Measurements from ENCODE around the gene SARDH. TPM values are rescaled to one million over a fixed set of nuclear protein-coding genes. Genes with fewer than 3 reads are reported as not detected.

The SARDH gene
- total RNA-seq, 1 donor from 2014 or later: 1.1 TPM

DNA sequence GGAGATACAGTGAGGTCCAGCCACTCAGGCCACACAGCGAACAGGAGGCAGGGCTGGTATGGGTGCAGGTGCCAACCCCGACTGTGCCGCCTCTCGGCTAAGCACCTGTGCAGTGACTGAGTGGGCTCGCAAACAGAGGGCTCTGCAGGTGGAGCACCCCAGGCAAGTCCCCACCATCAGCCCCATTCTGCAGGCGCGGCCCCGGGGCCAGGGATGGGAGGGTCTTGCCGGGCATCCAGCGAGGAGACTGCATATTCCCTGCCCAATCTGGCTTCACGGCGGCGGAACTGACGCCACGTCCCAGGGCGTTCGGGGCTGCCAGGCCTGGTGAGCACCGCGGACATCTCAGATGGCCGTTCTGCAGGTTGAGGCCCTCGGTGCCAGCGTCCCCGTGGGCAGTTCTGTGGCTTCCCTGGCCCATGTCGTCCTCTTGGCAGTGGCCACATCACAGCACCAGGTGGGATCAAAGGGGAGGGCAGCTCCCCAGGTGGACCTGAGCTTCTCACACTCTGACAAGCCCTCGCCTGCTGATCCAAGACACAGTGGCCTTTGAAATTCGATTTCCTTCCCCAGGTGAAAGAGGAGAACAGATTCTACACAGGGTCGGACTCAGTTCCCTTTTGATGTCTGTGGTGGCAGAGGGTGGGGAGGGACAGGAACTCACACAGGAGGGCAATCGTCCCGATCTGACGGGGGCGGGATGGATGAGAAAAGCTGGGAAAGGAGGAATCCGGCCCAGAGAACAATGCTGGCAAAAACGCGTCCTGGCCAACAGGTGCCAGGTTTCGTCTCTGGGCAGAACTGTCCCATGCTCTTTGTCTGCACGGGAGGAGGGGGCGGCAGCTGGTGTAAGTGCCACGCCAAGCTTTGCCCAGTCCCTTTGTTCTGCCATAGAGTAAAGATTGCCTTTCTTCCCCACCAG lies 83.2 kb downstream of the SARDH start:
- H3K9me3 Mint-ChIP-seq: no peaks in the 10 kb centered on the region
- H3K27ac Mint-ChIP-seq: no peak overlapping the region
- peaks cover 44% of the 10 kb centered on the region for H3K27me3 Mint-ChIP-seq (ENCODE audit: low read depth)
- H3K36me3 Mint-ChIP-seq (ENCODE audit: low read depth): no peaks in the 10 kb centered on the region
- H3K4me1 Mint-ChIP-seq (ENCODE audit: low read depth): peaks cover 2% of the 10 kb centered on the region
- H3K4me3 Mint-ChIP-seq (ENCODE audit: low read depth): no peak overlapping the region
- DNase-seq (ENCODE audit: low spot score): no peak
- intact Hi-C loops (cut with micrococcal nuclease): no loop called here

DNA sequence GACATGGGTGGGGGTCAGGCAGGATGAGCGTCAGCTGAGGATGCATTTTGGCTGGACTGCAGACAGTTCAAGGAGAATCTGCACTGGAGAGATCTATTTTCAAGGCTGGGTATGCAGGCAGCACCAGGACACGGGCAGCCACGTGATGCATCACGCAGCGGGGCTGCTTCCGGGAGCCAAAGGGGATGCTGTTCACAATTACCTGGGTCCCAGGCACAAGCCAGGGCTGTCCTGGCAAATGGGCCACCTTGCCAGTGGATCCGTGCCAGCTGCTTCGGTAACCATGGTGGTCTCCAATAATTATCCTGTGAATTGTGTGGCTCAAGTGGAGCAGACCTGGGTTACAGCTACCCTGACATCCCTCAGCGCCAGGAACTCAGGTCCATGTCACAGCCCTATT lies 84.5 kb downstream of the SARDH start:
- Mint-ChIP-seq H3K27me3 (ENCODE audit: low read depth) (peaks cover 32% of the 10 kb centered on the region), H3K36me3 (ENCODE audit: low read depth) (no peaks in the 10 kb centered on the region), H3K4me3 (ENCODE audit: low read depth) (no peak overlapping the region), H3K4me1 (ENCODE audit: low read depth) (no peaks in the 10 kb centered on the region), H3K9me3 (no peaks in the 10 kb centered on the region), H3K27ac (no peak overlapping the region)
- no peak for DNase-seq (ENCODE audit: low spot score)
- intact Hi-C loops (cut with micrococcal nuclease): no loop called here

- Mint-ChIP-seq H3K4me3 (ENCODE audit: low read depth) (no peak overlapping the region), H3K27ac (no peak overlapping the region), H3K9me3 (no peaks in the 10 kb centered on the region), H3K4me1 (ENCODE audit: low read depth) (no peaks in the 10 kb centered on the region), H3K36me3 (ENCODE audit: low read depth) (no peaks in the 10 kb centered on the region), H3K27me3 (ENCODE audit: low read depth) (peaks cover 4% of the 10 kb centered on the region)
- intact Hi-C loops (cut with micrococcal nuclease): no loop called here
- DNase-seq (ENCODE audit: low spot score): no peak
Measured at GRCh38 chr9:133650026-133650425, 88.1 kb downstream of the SARDH start.

DNA sequence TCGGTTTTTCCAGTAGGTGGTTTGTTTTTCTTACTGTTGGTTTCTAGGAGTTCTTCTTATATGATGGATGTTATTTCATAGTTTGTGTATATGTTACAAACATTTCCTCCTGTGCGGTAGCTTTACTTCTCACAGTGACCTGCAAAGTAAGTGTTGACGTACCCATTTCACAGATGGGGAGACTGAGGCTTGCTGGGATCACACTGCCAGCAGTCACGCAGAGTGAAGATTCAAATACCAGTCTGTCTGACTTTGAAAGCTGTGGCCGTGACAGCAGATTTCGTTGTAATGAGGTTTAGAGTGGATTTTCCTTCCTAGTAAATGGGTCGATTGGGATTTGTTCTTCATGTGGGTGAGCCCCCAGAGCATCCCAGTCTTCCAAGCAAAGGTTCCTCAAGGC lies 89.0 kb downstream of the SARDH start:
- intact Hi-C loops (cut with micrococcal nuclease): no loop called here
- no peak for DNase-seq (ENCODE audit: low spot score)
- no peak overlapping the region for H3K4me3 Mint-ChIP-seq (ENCODE audit: low read depth)
- H3K27ac Mint-ChIP-seq: no peak overlapping the region
- H3K27me3 Mint-ChIP-seq (ENCODE audit: low read depth): no peaks in the 10 kb centered on the region
- no peaks in the 10 kb centered on the region for H3K9me3 Mint-ChIP-seq
- no peaks in the 10 kb centered on the region for H3K36me3 Mint-ChIP-seq (ENCODE audit: low read depth)
- H3K4me1 Mint-ChIP-seq (ENCODE audit: low read depth): no peaks in the 10 kb centered on the region

DNA sequence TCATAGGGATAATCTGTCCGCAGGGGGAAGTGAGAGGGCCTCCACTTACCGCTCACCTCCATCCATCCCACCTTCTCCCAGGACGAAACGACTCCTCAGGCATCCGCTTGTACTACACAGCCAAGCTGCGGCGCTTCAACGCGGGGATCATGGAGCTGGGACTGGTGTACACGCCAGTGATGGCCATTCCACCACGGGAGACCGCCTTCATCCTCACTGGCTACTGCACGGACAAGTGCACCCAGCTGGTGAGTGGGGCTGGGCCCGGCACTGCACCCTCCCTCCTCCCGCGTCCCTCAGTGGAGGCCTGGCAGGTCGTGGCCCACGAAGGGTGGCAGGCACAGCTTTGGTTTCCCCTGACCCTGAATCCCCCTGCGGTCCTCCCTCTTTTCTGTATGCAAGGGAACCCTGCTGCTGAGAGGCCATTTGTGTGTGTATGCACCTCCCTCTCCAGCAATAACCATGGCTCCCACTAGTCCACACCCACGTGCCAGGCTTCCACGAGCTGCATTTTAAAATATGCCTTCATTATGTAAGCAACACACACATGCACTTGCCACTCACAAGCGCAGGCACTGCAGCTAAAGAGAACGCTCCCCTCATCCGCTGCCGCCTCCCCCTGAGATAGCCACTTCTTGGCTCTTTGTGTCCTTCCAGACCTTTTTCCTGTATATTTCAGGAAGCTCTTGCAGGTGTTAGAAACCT lies 90.2 kb downstream of the SARDH start:
- intact Hi-C loops (cut with micrococcal nuclease): no loop called here
- H3K4me3 Mint-ChIP-seq (ENCODE audit: low read depth): no peak overlapping the region

GRCh38 chr9:133647148-133647547 lies 91.0 kb downstream of the SARDH start:
- no peak overlapping the region for H3K27ac Mint-ChIP-seq
- H3K27me3 Mint-ChIP-seq (ENCODE audit: low read depth): no peaks in the 10 kb centered on the region
- intact Hi-C loops (cut with micrococcal nuclease): no loop called here
- no peaks in the 10 kb centered on the region for H3K9me3 Mint-ChIP-seq
- DNase-seq (ENCODE audit: low spot score): no peak
- no peak overlapping the region for H3K4me3 Mint-ChIP-seq (ENCODE audit: low read depth)
- H3K4me1 Mint-ChIP-seq (ENCODE audit: low read depth): no peaks in the 10 kb centered on the region
- H3K36me3 Mint-ChIP-seq (ENCODE audit: low read depth): no peaks in the 10 kb centered on the region

More for the DNA sequence above, 90.2 kb downstream of the SARDH start:
- no peaks in the 10 kb centered on the region for H3K4me1 Mint-ChIP-seq (ENCODE audit: low read depth)
- H3K9me3 Mint-ChIP-seq: no peaks in the 10 kb centered on the region
- no peak overlapping the region for H3K27ac Mint-ChIP-seq
- no peaks in the 10 kb centered on the region for H3K27me3 Mint-ChIP-seq (ENCODE audit: low read depth)
- no peaks in the 10 kb centered on the region for H3K36me3 Mint-ChIP-seq (ENCODE audit: low read depth)
- DNase-seq (ENCODE audit: low spot score): no peak

GRCh38 chr9:133645021-133645765 lies 93.0 kb downstream of the SARDH start:
- H3K27ac Mint-ChIP-seq: no peak overlapping the region
- no peak overlapping the region for H3K4me3 Mint-ChIP-seq (ENCODE audit: low read depth)
- no peaks in the 10 kb centered on the region for H3K27me3 Mint-ChIP-seq (ENCODE audit: low read depth)
- DNase-seq (ENCODE audit: low spot score): no peak
- no peaks in the 10 kb centered on the region for H3K9me3 Mint-ChIP-seq
- no peaks in the 10 kb centered on the region for H3K36me3 Mint-ChIP-seq (ENCODE audit: low read depth)
- no peaks in the 10 kb centered on the region for H3K4me1 Mint-ChIP-seq (ENCODE audit: low read depth)
- intact Hi-C loops (cut with micrococcal nuclease): no loop called here

- Mint-ChIP-seq H3K36me3 (ENCODE audit: low read depth) (no peaks in the 10 kb centered on the region), H3K9me3 (no peaks in the 10 kb centered on the region), H3K4me3 (ENCODE audit: low read depth) (no peak overlapping the region), H3K4me1 (ENCODE audit: low read depth) (no peaks in the 10 kb centered on the region), H3K27me3 (ENCODE audit: low read depth) (no peaks in the 10 kb centered on the region), H3K27ac (no peak overlapping the region)
- no peak for DNase-seq (ENCODE audit: low spot score)
- intact Hi-C loops (cut with micrococcal nuclease): no loop called here
Measured at GRCh38 chr9:133643978-133644760, 94.0 kb downstream of the SARDH start.

DNA sequence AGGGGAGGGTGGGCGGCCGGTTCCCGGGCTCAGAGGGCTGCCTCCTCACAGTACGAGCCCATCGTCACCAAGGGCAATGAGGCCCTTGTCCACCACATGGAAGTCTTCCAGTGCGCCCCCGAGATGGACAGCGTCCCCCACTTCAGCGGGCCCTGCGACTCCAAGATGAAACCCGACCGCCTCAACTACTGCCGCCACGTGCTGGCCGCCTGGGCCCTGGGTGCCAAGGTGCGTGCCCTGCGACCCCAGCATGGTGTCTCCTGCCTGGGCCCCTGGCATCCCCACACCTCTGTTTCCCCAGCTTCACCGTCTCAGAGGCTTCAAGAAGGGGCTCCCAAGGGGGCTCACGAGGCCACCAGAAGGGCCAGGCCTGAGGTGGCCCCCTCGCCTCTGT lies 94.8 kb downstream of the SARDH start:
- Mint-ChIP-seq H3K36me3 (ENCODE audit: low read depth) (no peaks in the 10 kb centered on the region), H3K27me3 (ENCODE audit: low read depth) (no peaks in the 10 kb centered on the region), H3K27ac (no peak overlapping the region), H3K4me1 (ENCODE audit: low read depth) (no peaks in the 10 kb centered on the region), H3K9me3 (no peaks in the 10 kb centered on the region), H3K4me3 (ENCODE audit: low read depth) (no peak overlapping the region)
- intact Hi-C loops (cut with micrococcal nuclease): no loop called here
- DNase-seq (ENCODE audit: low spot score): no peak

DNA sequence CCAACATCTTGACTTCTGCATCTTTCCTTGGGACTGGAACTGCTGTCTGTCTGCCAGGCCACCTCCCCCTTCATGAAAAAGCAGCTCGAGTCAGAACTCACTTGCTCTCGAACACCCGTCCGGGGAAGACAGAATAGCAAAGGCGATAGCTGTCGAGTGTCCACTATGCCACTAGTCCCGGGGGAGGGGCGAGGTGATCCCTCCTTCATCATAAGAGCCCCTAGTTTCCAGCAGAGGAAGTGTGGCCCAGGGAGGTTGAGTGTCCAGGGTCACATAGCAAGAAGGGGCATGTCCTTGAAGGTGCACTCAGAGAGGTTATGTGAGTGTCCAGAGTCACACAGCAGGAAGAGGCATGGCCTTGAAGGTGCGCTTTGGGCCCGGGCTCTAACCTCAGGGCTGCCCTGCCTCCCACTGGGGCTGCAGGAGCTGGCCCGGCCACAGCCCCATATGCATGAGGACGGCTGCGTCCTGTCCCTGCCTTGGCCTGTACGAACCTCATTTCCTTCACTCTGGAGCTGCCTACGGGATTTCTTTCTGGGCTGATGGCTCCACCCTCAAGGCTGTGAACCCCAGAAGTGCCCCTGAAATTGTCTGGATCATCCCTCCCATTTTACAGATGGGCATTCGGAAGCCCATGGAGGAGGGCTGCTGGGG lies 95.3 kb downstream of the SARDH start:
- Mint-ChIP-seq H3K4me3 (ENCODE audit: low read depth) (no peak overlapping the region), H3K4me1 (ENCODE audit: low read depth) (no peaks in the 10 kb centered on the region), H3K27ac (no peak overlapping the region), H3K9me3 (no peaks in the 10 kb centered on the region), H3K27me3 (ENCODE audit: low read depth) (no peaks in the 10 kb centered on the region), H3K36me3 (ENCODE audit: low read depth) (no peaks in the 10 kb centered on the region)
- no peak for DNase-seq (ENCODE audit: low spot score)
- intact Hi-C loops (cut with micrococcal nuclease): no loop called here

DNA sequence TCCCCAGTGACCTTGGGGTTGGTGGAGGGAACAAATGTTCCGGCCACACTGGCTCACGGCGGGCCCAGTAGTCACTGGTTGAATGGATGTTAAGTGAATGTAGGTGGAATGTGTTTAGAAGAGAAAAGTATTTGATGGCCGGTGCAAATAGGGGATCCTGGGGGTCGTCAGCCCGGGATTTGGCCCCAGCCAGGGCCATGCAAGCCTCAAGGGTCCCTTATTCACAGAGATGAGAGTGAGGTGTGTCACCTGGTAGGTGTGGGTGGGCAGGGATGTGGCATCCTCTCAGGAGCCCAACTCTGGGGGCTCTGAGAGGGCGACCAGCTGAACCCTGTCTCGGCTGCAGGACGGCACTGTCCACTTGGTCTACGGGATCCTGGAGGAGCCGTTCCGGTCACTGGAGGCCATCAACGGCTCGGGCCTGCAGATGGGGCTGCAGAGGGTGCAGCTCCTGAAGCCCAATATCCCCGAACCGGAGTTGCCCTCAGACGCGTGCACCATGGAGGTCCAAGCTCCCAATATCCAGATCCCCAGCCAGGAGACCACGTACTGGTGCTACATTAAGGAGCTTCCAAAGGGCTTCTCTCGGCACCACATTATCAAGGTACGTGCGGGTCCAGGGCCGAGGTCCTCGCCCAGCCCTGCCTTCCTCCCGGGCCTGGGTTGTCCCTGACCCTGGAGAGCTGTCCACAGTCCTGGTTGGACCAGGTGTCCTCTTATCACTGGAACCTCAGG lies 96.1 kb downstream of the SARDH start:
- intact Hi-C loops (cut with micrococcal nuclease): no loop called here
- no peaks in the 10 kb centered on the region for H3K36me3 Mint-ChIP-seq (ENCODE audit: low read depth)
- H3K4me3 Mint-ChIP-seq (ENCODE audit: low read depth): no peak overlapping the region
- DNase-seq (ENCODE audit: low spot score): no peak
- no peaks in the 10 kb centered on the region for H3K9me3 Mint-ChIP-seq
- no peaks in the 10 kb centered on the region for H3K27me3 Mint-ChIP-seq (ENCODE audit: low read depth)
- no peak overlapping the region for H3K27ac Mint-ChIP-seq
- no peaks in the 10 kb centered on the region for H3K4me1 Mint-ChIP-seq (ENCODE audit: low read depth)

DNA sequence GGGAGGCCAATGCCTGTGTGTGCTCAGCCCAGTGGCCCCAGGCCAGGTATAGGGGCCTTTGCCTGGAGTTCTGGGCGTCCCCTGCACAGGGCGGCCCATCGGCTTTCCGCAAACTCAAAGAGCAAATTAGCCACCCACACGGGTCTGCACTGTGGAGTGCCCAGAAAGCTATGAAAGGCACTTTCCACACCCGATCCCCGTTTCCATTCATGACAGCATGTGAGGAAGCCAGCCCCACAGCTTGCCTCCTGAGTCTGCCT lies 96.8 kb downstream of the SARDH start:
- no peak overlapping the region for H3K27ac Mint-ChIP-seq

More for the DNA sequence above, 96.8 kb downstream of the SARDH start:
- intact Hi-C loops (cut with micrococcal nuclease): no loop called here
- no peaks in the 10 kb centered on the region for H3K4me1 Mint-ChIP-seq (ENCODE audit: low read depth)
- no peaks in the 10 kb centered on the region for H3K27me3 Mint-ChIP-seq (ENCODE audit: low read depth)
- H3K4me3 Mint-ChIP-seq (ENCODE audit: low read depth): no peak overlapping the region
- H3K9me3 Mint-ChIP-seq: no peaks in the 10 kb centered on the region
- no peaks in the 10 kb centered on the region for H3K36me3 Mint-ChIP-seq (ENCODE audit: low read depth)
- no peak for DNase-seq (ENCODE audit: low spot score)

Data from activated T-helper 2 cell treated with anti-CD3 and anti-CD28 coated beads, Interferon-gamma antibody, Interleukin-2, Interleukin-4, amounts not matched to agents 10 μg/mL and 5 μg/mL and 100 μg/mL, durations not matched to agents 14 hours and 24 hours and 36 hours (primary cell).